CD14-positive monocyte (primary cell): ENCODE results near the gene DNAH2. TPM values are rescaled to one million over a fixed set of nuclear protein-coding genes. Genes with fewer than 3 reads are reported as not detected.

Experiments used
- DNase-seq, 3 donors: peaks; one replicate each; pipeline ENCODE4 v3.0.0-alpha.2; 2011 to 2022
- H2AFZ ChIP-seq: 2 replicates; pipeline ENCODE4 v1.6.0; 2012; ENCODE audit warnings: mild to moderate bottlenecking, low read depth, low read length, inconsistent platforms; ENCODE audit not compliant: insufficient read depth, poor library complexity, severe bottlenecking
- H3K27ac ChIP-seq, 2 donors: 1 replicate in 1 of 2; 2 replicates in 1 of 2; pipeline ENCODE4 v1.5.1; 2012 to 2013; ENCODE audit warnings: low read length in 2 of 2, control low read depth in 1 of 2, inconsistent platforms in 1 of 2, low read depth in 1 of 2, mild to moderate bottlenecking in 1 of 2
- H3K27me3 ChIP-seq, 2 donors: one replicate each; pipeline versions ENCODE4 v1.6.0 to v1.6.1; 2011 to 2013; ENCODE audit warnings: low read length in 2 of 2; ENCODE audit not compliant: control insufficient read depth in 2 of 2, insufficient read depth in 2 of 2
- H3K36me3 ChIP-seq, 2 donors: replicated peaks in 1 of 2; 1 replicate in 1 of 2; 2 replicates in 1 of 2; pipeline versions ENCODE4 v1.5.1 to v1.6.1; 2012 to 2013; ENCODE audit warnings: low read length in 2 of 2, control low read depth in 1 of 2, inconsistent platforms in 1 of 2, mild to moderate bottlenecking in 1 of 2; ENCODE audit not compliant: insufficient read depth in 2 of 2, control insufficient read depth in 1 of 2
- H3K4me1 ChIP-seq, 2 donors: 1 replicate in 1 of 2; 2 replicates in 1 of 2; pipeline versions ENCODE4 v1.5.1 to v1.6.1; 2012 to 2013; ENCODE audit warnings: low read length in 2 of 2, control low read depth in 1 of 2, inconsistent platforms in 1 of 2, mild to moderate bottlenecking in 1 of 2, moderate library complexity in 1 of 2; ENCODE audit not compliant: insufficient read depth in 2 of 2, control insufficient read depth in 1 of 2
- H3K4me2 ChIP-seq: replicated peaks from 2 replicates; pipeline ENCODE3; 2012; ENCODE audit warnings: low read length, moderate library complexity, mild to moderate bottlenecking; ENCODE audit not compliant: poor library complexity, severe bottlenecking; ENCODE audit errors: extremely low read depth
- H3K4me3 ChIP-seq, 3 experiments: fragments of 200-600 bp in 1 of 3; sonication (generic) in 1 of 3; replicated peaks in 1 of 3; 1 replicate in 2 of 3; 2 replicates in 1 of 3; pipeline ENCODE4 v1.5.1; 2011 to 2013; ENCODE audit warnings: low read length in 3 of 3, mild to moderate bottlenecking in 3 of 3, control low read depth in 2 of 3, low read depth in 2 of 3, inconsistent platforms in 1 of 3, moderate library complexity in 1 of 3
- H3K79me2 ChIP-seq: 2 replicates; pipeline ENCODE4 v1.6.0; 2012; ENCODE audit warnings: mild to moderate bottlenecking, control low read depth, inconsistent platforms, low read length, moderate library complexity; ENCODE audit not compliant: insufficient read depth
- H3K9ac ChIP-seq: 2 replicates; pipeline ENCODE4 v1.6.0; 2017; ENCODE audit warnings: low read length, mild to moderate bottlenecking; ENCODE audit not compliant: insufficient read depth, poor library complexity, severe bottlenecking
- H3K9me3 ChIP-seq, 2 donors: replicated peaks in 1 of 2; 1 replicate in 1 of 2; 2 replicates in 1 of 2; pipeline versions ENCODE4 v1.5.1 to v1.6.1; 2012 to 2013; ENCODE audit warnings: low read length in 2 of 2, control low read depth in 1 of 2; ENCODE audit not compliant: control insufficient read depth in 1 of 2, insufficient read depth in 1 of 2
- H4K20me1 ChIP-seq: 2 replicates; pipeline ENCODE4 v1.6.0; 2012; ENCODE audit warnings: mild to moderate bottlenecking, low read length, control low read depth, moderate library complexity; ENCODE audit not compliant: insufficient read depth
- H3K27ac Mint-ChIP-seq, 7 donors: one replicate each; pipeline ENCODE4 v1.8.0; 2020; ENCODE audit warnings: mild to moderate bottlenecking in 7 of 7, mixed read lengths in 7 of 7, moderate library complexity in 6 of 7, inconsistent platforms in 2 of 7
- H3K27me3 Mint-ChIP-seq, 3 donors: one replicate each; pipeline ENCODE4 v1.8.0; 2021 to 2022; ENCODE audit warnings: low read depth in 3 of 3, mild to moderate bottlenecking in 3 of 3, mixed read lengths in 3 of 3, moderate library complexity in 3 of 3, inconsistent platforms in 1 of 3
- H3K36me3 Mint-ChIP-seq, 2 donors: one replicate each; pipeline ENCODE4 v1.8.0; 2020; ENCODE audit warnings: mixed read lengths in 2 of 2, inconsistent platforms in 1 of 2, mild to moderate bottlenecking in 1 of 2
- H3K4me1 Mint-ChIP-seq: one replicate; pipeline ENCODE4 v1.8.0; 2020; ENCODE audit warnings: mild to moderate bottlenecking, mixed read lengths
- H3K4me3 Mint-ChIP-seq, 2 donors: one replicate each; pipeline ENCODE4 v1.8.0; 2020; ENCODE audit warnings: mild to moderate bottlenecking in 2 of 2, mixed read lengths in 2 of 2, moderate library complexity in 1 of 2
- H3K9me3 Mint-ChIP-seq, 7 donors: one replicate each; pipeline ENCODE4 v1.8.0; 2020 to 2022; ENCODE audit warnings: mixed read lengths in 7 of 7, mild to moderate bottlenecking in 6 of 7, moderate library complexity in 6 of 7, inconsistent platforms in 2 of 7
- WGBS: methylation state at CpG from one replicate; pipeline ENCODE4 v1.1.5; 2013; ENCODE audit warnings: missing lambda C conversion rate; ENCODE audit not compliant: insufficient coverage; 5-methylcytosine and 5-hydroxymethylcytosine counted together
- intact Hi-C, 2 donors: fragments of 100-400 bp; cut with micrococcal nuclease; formaldehyde crosslinking; loops; one replicate each; pipeline versions ENCODE4 v1.15.0 to v1.15.1; 2023
- polyA plus RNA-seq, 3 donors: library from polyadenylated mRNA; depleted of rRNA in 1 of 3; unstranded in 2 of 3; stranded (reverse) in 1 of 3; fragments of 300-500 nt in 2 of 3; fragments of >200 nt in 1 of 3; fragmentation: Illumina TruSeq in 2 of 3; gene quantifications; 1 replicate in 2 of 3; 2 replicates in 1 of 3; pipeline ENCODE4 v1.2.3, GENCODE V29; 2012 to 2021
- TF ChIP-seq, protein P1 (sequence below): fragments of 200-600 bp; IDR thresholded peaks from one replicate; pipeline ENCODE4 v1.8.0; 2022; ENCODE audit warnings: antibody characterized with exemption, mild to moderate bottlenecking

Gene DNAH2
- polyA plus RNA-seq, 3 donors = 0.03 to 0.15 TPM; not detected in 1

DNA sequence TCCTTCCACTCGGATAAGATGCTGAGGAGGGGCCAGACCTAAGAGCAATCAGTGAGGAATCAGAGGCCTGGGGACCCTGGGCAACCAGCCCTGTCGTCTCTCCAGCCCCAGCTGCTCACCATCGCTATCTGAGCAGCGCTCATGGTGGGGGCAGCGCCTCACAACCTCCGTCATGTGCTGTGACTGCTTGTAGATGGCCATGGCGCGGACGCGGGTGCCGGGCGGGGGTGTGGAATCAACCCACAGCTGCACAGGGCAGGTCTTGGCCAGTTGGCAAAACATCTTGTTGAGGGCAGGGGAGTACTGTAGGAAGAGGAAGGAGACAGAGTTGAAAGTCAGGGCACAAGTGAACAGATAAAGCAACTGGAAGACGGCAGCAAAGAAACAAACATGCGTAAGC is 42.6 kb upstream of the DNAH2 start:
- peaks cover 7% of the 10 kb centered on the region for H3K79me2 ChIP-seq
- Mint-ChIP-seq H3K4me1 (no peaks in the 10 kb centered on the region), H3K36me3 (peaks cover 57 to 75% of the 10 kb centered on the region in 2 donors), H3K27ac (peak overlapping the region in 1 of 7 donors; percentile 15), H3K4me3 (no peak overlapping the region), H3K9me3 (peaks cover 9 to 23% (median 14%) of the 10 kb centered on the region in 7 donors), H3K27me3 (peaks cover 0 to 3% (median 0%) of the 10 kb centered on the region in 3 donors)
- no peaks in the 10 kb centered on the region for H3K4me1 ChIP-seq
- H2AFZ ChIP-seq = no peak overlapping the region
- no peak overlapping the region for H3K27ac ChIP-seq
- H3K36me3 ChIP-seq = peaks cover 52 to 67% of the 10 kb centered on the region in 2 donors
- WGBS = over 99% methylated on average over 12 of the region's 14 CpGs
- peaks cover 10 to 16% of the 10 kb centered on the region in 2 donors for H3K9me3 ChIP-seq
- H3K27me3 ChIP-seq = no peaks in the 10 kb centered on the region
- H3K4me3 ChIP-seq = no peak overlapping the region
- H3K9ac ChIP-seq = no peak overlapping the region
- TF ChIP-seq, protein P1, sequence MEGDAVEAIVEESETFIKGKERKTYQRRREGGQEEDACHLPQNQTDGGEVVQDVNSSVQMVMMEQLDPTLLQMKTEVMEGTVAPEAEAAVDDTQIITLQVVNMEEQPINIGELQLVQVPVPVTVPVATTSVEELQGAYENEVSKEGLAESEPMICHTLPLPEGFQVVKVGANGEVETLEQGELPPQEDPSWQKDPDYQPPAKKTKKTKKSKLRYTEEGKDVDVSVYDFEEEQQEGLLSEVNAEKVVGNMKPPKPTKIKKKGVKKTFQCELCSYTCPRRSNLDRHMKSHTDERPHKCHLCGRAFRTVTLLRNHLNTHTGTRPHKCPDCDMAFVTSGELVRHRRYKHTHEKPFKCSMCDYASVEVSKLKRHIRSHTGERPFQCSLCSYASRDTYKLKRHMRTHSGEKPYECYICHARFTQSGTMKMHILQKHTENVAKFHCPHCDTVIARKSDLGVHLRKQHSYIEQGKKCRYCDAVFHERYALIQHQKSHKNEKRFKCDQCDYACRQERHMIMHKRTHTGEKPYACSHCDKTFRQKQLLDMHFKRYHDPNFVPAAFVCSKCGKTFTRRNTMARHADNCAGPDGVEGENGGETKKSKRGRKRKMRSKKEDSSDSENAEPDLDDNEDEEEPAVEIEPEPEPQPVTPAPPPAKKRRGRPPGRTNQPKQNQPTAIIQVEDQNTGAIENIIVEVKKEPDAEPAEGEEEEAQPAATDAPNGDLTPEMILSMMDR = no peak
- intact Hi-C loops = no loop called here
- no peak overlapping the region for H3K4me2 ChIP-seq
- H4K20me1 ChIP-seq = peaks cover 28% of the 10 kb centered on the region
- DNase-seq = no peak

DNA sequence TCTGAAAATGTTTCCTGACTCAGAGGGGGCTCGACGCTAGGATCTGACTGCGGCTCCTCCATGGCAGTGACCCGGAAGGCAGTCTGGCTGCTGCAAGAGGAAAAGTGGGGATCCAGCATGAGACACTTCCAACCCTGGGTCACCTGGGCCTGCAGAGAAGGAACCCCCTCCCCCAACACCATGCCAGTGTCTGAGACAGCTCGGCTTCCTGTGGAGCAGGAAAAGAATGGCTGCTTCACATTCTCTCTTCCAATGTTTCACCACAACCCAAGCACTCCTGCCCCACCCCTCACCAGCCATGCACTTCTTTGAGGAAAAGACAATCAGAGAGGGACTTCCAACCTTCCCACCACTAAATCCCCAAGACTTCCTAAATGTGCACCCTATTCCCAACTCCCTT is 41.0 kb upstream of the DNAH2 start:
- Mint-ChIP-seq H3K36me3 (peaks cover 43 to 59% of the 10 kb centered on the region in 2 donors), H3K4me1 (no peaks in the 10 kb centered on the region), H3K27me3 (peaks cover 0 to 3% (median 0%) of the 10 kb centered on the region in 3 donors), H3K27ac (peak overlapping the region in 1 of 7 donors; percentile 61), H3K4me3 (no peak overlapping the region), H3K9me3 (peaks cover 9 to 23% (median 14%) of the 10 kb centered on the region in 7 donors)
- Histone ChIP-seq H4K20me1 (peaks cover 40% of the 10 kb centered on the region), H3K36me3 (peaks cover 37 to 51% of the 10 kb centered on the region in 2 donors), H3K4me2 (no peak overlapping the region), H2AFZ (no peak overlapping the region), H3K9ac (no peak overlapping the region), H3K79me2 (peaks cover 18% of the 10 kb centered on the region), H3K9me3 (peaks cover 10 to 16% of the 10 kb centered on the region in 2 donors), H3K27me3 (no peaks in the 10 kb centered on the region), H3K27ac (no peak overlapping the region), H3K4me1 (no peaks in the 10 kb centered on the region), H3K4me3 (no peak overlapping the region)
- 96% methylated on average over 5 of the region's 5 CpGs for WGBS
- DNase-seq = no peak
- TF ChIP-seq, protein P1 = no peak
- intact Hi-C loops = no loop called here
